ACHN (cell line): ENCODE results near the gene TFPI.
"Not testable (repeated sequence)": the region's sequence is repeated elsewhere in the genome, so short reads cannot be mapped to it uniquely, and the experiment has no call there.

Source experiments
- DNase-seq: peaks from one replicate; pipeline ENCODE4 v3.0.0-alpha.2; 2015
- in situ Hi-C: cut with HindIII; loops from 2 replicates; pipeline ENCODE4 v1.10.0; 2017; ENCODE audit warnings: low sequenced_read_pairs, low pct_ligation_motif_present, low pct_unique_long_range_greater_than_20kb

The TFPI gene

DNA sequence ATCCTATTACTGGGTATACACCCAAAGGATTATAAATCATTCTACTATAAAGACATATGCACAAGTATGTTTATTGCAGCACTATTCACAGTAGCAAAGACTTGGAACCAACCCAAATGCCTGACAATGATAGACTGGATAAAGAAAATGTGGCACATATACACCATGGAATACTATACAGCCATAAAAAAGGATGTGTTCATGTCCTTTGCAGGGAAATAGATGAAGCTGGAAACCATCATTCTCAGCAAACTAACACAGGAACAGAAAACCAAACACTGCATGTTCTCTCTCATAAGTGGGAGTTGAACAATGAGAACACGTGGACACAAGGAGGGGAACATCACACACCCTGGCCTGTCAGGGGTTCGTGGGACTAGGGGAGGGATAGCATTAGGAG is 16.0 kb downstream of the TFPI start:
- in situ Hi-C loops, DNase-seq: not testable (repeated sequence)

DNA sequence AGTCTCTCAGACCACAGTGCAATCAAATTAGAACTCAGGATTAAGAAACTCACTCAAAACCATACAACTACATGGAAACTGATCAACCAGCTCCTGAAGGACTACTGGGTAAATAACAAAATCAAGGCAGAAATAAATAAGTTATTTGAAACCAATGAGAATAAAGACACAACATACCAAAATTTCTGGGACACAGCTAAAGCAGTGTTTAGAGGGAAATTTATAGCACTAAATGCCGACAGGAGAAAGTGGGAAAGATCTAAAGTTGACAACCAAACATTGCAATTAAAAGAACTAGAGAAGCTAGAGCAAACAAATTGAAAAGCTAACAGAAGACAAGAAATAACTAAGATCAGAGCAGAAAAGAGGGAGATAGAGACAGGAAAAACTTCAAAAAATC is 18.9 kb downstream of the TFPI start:
- DNase-seq, in situ Hi-C loops: not testable (repeated sequence)

DNA sequence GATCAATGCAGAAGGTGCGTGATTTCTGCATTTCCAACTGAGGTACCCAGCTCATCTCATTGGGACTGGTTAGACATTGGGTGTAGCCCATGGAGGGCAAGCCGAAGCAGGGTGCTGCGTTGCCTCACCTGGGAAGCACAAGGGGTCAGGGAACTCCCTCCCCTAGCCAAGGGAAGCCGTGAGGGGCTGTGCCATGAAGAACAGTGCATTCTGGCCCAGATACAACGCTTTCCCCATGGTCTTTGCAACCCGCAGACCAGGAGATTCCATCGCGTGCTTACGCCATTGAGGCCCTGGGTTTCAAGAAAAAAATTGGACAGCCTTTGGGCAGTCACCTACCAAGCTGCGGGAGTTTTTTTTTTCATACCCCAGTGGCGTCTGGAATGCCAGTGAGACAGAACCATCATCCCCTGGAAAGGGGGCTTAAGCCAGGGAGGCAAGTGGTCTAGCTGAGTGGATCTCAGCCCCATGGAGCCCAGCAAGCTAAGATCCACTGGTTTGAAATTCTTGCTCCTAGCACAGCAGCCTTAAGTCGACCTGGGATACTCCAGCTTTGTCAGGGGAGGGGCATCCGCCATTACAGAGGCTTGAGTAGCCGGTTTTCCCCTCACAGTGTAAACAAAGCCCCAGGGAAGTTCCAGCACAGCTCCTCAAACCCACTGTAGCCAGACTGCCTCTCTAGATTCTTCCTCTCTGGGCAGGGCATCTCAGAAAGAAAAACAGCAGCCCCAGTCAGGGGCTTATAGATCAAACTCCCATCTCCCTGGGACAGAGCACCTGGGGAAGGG is 21.7 kb downstream of the TFPI start:
- in situ Hi-C loops: no loop called here
- no peak for DNase-seq

DNA sequence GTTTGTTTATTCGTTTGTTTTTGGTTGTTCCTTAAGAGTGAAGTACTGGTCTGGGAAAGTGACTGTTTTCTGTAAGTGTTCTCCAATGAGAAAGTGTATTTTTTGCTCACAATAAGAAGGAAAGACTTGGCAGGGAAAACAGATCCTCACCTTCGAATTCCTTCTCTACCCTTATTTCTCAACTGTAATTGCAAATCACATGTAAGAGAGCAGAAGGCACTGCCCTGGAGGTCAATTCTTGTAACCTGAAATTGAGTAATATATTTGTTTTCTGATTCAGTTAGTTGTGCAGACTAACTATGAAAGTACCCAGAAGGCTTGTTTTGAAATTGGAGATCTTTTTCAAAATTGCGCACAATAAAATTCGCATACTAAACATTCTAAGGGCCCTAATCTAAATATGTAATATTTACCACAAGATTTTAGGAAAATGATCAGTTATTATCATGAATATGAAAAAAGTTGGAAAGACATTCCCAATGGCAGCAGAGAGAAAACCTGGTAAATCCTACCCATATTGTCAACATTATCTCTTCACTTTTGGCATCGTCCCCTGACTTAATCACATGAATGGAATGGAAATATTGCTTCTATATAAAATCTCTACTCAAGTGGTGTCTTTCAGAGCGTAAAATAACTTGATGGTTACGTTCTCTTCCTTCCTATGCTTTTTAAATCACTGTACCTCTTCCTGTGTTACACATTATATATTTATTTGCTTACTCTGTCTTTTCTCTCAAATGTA is 24.1 kb downstream of the TFPI start:
- DNase-seq: no peak
- in situ Hi-C loops: no loop called here

DNA sequence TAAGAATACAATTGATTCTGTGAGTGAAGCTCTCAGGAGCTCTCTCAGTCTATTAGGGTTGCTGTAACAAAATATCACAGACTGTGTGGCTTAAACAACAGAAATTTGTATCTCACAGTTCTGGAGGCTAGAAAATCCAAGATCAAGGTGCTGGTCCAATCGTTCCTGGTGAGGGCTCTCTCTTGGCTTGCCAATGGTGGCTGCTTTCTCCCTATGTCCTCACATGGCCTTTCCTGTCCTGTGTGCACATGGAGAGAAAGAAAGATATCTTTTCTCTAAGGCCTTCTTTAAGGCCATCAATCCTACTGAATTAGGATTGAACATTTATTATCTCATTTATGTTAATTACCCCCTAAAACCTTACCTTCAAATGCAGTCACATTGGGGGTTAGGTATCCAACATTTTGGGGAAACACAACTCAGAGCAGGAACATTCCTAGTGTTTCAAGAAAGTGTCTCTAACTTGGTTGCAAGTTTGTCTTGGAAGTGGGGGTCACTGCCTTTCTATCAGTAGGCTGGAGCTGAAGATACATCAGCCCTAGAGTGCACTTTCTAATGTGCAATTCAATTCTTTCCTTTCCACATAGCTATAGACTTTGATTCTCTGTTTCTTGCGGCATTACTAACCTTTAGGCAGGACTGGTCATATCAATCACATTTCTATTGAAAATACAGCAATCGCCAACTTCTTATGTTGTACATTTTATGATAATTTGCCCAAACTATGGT is 24.8 kb downstream of the TFPI start:
- DNase-seq: no peak
- in situ Hi-C loops: no loop called here

DNA sequence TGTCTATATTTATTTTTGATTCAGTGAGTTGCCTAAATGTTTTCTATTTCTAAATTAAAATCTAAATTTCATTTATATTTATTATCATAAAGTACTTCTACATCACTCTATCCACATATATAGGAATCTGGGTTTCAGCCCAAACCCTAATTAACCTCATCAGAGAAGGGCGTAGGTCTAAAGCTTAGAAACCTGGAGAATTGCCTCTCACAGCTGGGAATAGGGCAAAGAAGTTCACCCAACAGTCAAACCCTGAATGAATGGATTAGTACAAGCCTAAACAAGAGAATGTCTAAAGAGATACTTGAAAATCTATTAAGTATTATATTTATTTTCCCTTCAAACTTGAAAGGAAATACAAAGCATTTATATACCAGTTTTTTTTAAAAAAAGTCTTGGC is 26.2 kb downstream of the TFPI start:
- no peak for DNase-seq

DNA sequence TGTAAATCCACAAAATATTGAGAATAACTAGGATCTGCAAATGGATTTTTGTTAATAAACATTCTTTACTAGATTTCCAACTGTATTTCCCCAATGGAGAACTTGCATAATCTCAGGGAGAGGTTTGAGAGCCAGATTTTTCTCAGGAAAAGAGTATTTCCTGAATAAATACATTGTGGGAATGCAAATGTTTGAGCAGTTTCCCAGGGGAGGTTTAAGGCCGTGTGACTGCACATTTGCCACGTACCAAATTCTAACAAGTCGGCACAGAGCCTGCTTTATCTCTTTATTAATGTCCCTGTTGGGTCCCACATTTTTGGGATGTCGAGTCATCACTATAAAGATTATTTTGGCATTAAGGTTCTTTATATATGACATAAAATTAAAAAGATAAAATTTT is 27.0 kb downstream of the TFPI start:
- no peak for DNase-seq
- in situ Hi-C loops: no loop called here

More for the DNA sequence above, 26.2 kb downstream of the TFPI start:
- in situ Hi-C loops: no loop called here

DNA sequence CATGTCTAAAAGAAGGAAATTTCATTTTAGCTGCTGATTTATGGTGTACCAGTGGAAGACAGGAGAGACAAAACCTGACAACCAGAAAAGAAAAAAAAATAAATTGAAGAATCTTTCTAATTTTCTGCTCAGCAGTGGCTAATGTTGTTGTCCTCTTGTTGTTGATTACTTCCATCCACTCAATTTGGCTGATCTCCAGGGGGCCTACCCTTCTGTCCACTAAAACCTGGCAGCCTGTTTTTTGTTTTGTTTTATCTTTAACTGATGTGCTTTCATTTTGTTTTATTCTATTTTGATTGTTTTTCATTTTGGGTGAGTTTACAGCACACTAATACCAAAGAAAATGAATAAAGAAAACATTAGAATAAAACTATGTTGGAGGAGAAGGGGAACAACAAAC is 27.4 kb downstream of the TFPI start:
- in situ Hi-C loops: no loop called here
- no peak for DNase-seq

DNA sequence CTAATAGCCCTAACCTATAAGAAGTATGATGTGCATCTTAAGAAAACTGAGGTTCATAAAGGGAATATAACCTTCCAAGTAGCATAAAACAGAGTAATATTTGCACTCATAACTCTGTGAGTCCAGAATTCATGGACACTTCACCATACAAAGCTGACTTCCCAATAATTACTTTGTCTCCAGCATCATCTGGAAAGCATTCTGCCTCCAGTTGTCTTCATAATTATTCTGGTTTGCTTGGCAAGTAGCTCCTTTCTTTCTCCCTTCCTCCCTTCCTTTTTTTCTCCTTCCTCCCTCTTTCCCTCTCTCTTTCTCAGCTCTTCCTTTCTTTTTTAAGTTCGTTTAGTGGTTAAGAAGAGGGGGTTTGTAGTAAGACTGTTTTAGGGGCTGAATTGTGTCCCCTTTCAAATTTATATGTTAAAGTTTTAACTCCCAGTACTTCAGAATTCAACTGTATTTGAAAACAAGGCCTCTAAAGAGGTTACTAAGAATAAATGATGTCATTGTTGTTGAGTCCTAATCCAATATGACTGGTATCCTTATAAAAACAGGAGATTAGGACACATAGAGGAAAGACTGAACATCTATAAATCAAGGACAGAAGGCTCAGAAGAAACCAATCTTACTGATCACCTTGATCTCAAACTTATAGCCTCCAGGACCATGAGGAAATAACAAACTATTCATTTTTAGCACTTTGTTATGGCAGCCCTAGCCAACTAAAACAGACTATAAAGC is 28.9 kb downstream of the TFPI start:
- in situ Hi-C loops: no loop called here
- DNase-seq: no peak

DNA sequence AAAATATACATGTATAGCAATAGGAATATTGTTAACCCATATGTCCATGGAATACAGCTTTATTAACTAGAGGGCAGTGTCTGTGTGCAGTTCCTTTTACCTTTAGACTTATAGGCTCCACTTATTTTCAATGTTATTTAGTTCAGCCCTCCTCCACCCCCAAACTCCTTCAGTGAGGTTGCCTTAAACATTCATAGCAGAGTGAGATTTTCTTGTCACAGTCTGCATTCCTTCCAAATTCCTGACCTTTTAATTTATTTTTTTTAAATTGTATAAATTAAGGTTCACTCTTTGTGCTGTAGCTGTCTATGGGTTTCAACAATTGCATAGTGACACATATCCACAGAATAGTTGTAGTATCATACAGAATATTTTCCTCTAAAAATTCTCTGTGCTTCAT is 30.9 kb downstream of the TFPI start:
- DNase-seq: no peak
- in situ Hi-C loops: no loop called here

DNA sequence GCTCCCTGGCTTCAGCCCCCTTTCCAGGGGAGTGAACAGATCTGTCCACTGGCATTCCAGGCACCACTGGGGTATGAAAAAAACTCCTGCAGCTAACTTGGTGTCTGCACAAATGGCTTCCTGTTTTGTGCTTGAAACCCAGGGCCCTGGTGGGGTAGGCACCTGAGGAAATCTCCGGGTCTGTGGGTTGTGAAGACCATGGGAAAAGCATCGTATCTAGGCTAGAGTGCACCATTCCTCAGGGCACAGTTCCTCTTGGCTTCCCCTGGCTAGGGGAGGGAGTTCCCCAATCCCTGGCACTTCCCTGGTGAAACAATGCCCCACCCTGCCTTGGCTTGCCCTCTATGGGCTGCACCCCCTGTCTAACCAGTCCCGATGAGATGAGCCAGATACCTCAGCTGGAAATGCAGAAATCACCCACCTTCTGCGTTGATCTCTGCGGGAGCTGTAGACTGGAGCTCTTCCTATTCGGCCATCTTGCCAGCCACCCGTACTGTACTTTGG is 34.1 kb downstream of the TFPI start:
- DNase-seq: no peak
- in situ Hi-C loops: no loop called here

DNA sequence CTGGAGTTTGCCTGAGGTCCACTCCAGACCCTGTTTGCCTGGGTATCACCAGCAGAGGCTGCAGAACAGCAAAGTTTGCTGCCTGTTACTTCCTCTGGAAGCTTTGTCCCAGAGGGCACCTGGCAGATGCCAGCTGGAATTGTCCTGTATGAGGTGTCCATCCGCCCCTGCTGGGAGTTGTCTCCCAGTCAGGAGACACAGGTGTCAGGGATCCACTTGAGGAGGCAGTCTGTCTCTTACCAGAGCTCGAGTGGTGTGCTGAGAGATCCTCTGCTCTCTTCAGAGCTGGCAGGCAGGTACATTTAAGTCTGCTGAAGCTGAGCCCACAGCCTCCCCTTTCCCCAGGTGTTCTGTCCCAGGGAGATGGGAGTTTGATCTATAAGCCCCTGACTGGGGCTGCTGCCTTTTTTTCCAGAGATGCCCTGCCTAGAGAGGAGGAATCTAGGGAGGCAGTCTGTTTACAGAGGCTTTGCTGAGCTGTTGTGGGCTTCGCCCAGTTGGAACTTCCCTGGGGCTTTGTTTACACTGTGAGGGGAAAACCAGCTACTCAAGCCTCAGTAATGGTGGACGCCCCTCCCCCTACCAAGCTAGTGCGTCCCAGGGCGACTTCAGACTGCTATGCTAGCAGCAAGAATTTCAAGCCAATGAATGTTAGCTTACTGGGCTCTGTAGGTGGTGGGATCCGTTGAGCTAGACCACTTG is 34.7 kb downstream of the TFPI start:
- in situ Hi-C loops: no loop called here
- DNase-seq: no peak

DNA sequence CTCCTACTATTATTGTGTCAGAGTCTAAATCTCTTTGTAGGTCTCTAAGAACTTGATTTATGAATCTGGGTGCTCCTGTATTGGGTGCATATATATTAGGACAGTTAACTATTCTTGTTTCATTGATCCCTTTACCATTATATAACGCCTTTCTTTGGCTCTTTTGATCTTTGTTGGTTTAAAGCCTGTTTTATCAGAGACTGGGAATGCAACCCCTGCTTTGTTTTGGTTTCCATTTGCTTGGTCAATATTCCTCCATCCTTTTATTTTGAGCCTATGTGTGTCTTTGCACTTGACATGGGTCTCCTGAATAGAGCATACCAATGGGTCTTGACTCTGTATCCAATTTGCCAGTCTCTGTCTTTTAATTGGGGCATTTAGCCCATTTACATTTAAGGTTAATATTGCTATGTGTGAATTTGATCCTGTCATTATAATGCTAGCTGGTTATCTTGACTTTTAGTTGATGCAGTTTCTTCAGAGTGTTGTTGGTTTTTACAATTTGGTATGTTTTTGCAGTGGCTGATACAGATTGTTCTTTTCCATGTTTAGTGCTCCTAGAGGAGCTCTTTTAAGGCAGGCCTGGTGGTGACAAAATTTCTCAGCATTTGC is 36.4 kb downstream of the TFPI start:
- DNase-seq, in situ Hi-C loops: not testable (repeated sequence)

DNA sequence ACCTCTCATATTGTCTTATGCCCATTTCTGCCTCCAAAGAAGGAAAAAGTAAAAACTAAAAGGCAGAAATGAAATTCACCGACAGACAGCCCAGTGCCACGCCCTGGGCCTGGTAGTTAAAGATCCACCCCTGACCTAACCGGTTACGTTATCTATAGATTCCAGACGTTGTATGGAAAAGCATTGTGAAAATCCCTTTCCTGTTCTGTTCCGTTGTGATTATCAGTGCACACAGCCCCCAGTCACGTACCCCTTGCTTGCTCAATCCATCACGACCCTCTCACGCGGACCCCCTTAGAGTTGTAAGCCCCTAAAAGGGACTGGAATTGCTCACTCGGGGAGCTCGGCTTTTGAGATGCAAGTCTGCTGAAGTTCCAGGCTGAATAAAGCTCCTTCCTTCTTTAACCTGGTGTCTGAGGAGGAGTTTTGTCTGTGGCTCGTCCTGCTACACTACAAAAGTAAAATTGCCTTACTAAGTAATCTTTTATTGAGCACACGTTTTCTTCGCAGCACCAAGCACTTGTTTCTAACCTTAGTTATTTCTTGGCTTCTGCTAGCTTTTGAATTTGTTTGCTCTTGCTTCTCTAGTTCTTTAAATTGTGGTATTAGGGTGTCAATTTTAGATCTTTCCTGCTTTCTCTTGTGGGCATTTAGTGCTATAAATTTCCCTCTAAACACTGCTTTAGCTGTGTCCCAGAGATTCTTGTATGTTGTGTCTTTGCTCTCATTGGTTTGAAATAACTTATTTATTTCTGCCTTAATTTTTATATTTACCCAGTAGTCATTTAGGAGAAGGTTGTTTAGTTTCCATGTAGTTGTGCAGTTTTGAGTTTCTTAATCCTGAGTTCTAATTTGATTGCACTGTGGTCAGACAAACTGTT is 37.4 kb downstream of the TFPI start:
- DNase-seq, in situ Hi-C loops: not testable (repeated sequence)

DNA sequence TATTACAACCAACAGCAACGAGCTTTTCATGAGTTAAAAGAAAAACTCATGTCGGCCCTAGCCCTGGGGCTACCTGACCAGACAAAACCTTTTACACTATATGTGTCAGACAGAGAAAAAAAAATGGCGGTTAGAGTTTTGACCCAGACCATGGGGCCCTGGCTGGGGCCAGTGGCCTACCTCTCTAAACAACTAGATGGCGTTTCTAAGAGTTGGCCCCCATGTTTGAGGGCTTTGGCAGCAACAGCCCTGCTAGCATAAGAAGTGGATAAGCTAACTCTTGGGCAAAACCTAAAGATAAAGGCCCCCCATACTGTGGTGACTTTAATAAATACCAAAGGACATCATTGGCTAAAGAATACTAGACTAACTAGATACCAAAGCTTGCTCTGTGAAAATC is 39.3 kb downstream of the TFPI start:
- DNase-seq: no peak
- in situ Hi-C loops: no loop called here

DNA sequence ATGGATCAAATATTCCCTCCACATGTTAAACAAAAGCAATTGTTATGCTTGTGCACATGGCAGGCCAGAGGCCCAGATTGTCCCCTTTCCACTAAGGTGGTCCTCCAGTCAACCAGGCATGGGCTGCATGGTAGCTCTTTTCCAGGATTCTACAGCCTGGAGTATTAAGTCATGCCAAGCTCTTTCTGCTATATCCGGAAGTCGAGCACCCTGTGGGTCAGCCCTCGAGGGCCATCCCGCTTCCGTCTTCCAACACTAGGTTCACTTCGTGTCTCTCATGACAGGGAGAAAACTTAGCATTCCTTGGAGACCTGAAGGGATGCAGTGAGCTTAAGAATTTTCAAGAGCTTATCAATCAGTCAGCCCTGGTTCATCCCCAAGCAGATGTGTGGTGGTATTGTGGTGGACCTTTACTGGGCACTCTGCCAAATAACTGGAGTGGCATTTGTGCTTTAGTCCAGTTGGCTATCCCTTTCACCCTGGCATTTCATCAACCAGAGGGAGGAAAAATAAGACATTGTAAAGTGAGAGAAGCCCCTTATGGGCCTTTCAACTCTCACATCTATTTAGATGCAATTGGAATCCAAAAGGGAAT is 39.9 kb downstream of the TFPI start:
- in situ Hi-C loops, DNase-seq: not testable (repeated sequence)
